ENCODE data around the gene ITGA1.

Gene ITGA1

DNA sequence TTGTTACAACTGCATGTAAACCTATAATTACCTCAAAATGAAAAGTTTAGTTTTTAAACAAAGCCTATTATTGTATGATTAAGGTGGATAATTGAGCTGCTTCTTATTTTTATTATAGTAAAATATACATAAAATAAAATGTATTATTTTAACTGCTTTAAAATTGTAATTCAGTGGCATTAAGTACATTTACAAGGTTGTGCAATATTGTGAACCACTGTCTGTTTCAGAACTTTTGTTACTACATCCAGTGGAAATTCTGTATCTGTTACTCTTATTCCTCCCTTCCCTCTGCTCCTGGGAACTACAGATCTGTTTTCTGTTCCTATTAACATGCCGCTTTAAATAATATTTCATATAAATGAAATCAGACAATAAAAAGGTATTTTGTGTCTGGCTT is 37.1 kb downstream of the ITGA1 start:
- TF ChIP-seq, protein P1, sequence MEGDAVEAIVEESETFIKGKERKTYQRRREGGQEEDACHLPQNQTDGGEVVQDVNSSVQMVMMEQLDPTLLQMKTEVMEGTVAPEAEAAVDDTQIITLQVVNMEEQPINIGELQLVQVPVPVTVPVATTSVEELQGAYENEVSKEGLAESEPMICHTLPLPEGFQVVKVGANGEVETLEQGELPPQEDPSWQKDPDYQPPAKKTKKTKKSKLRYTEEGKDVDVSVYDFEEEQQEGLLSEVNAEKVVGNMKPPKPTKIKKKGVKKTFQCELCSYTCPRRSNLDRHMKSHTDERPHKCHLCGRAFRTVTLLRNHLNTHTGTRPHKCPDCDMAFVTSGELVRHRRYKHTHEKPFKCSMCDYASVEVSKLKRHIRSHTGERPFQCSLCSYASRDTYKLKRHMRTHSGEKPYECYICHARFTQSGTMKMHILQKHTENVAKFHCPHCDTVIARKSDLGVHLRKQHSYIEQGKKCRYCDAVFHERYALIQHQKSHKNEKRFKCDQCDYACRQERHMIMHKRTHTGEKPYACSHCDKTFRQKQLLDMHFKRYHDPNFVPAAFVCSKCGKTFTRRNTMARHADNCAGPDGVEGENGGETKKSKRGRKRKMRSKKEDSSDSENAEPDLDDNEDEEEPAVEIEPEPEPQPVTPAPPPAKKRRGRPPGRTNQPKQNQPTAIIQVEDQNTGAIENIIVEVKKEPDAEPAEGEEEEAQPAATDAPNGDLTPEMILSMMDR (IDR thresholded peaks at IDR 0.05; ENCODE audit: insufficient read depth, low read depth, low read length, missing control alignments) = no peak
- no peak overlapping the region for H3K4me3 ChIP-seq (ENCODE audit: low read depth, low read length)
- DNase-seq (ENCODE audit: low read depth) = no peak

DNA sequence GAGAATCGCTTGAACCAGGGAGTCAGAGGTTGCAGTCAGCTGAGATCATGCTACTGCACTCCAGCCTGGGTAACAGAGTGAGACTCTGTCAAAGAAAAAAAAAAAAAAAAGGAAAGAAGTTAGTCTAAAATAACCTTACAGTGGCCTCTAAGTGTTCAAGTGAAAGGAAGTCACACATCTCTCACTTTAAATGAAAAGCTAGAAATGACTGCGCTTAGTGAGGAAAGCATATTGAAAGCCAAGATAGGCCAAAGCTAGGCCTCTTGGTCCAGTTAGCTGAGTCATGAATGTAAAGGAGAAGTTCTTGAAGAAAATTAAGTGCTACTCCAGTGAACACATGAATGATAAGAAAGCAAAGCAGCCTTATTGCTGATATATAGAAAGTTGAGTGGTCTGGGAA is 38.1 kb downstream of the ITGA1 start:
- DNase-seq (ENCODE audit: low read depth) = peak; percentile 59
- TF ChIP-seq, protein P1 (IDR thresholded peaks at IDR 0.05; ENCODE audit: insufficient read depth, low read depth, low read length, missing control alignments) = no peak
- H3K4me3 ChIP-seq (ENCODE audit: low read depth, low read length) = no peak overlapping the region

DNA sequence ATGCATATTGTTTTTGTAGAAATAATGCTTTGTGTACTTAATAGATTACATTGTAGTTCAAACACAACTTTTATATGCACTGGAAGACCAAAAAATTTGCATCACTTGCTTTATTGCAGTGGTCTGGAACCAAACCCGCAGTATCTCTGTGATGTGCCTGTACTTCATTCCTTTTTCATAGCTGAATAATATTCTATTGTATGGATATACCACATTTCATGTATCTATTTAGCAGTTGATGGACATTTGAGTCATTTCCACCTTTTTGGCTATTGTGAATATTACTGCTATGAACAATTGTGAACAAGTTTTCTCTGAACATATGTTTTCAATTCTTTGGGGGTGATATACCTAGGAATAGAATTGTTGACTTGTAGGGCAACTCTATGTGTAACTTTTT is 40.1 kb downstream of the ITGA1 start:
- TF ChIP-seq, protein P1 (IDR thresholded peaks at IDR 0.05; ENCODE audit: insufficient read depth, low read depth, low read length, missing control alignments) = no peak
- no peak overlapping the region for H3K4me3 ChIP-seq (ENCODE audit: low read depth, low read length)
- DNase-seq (ENCODE audit: low read depth) = no peak

DNA sequence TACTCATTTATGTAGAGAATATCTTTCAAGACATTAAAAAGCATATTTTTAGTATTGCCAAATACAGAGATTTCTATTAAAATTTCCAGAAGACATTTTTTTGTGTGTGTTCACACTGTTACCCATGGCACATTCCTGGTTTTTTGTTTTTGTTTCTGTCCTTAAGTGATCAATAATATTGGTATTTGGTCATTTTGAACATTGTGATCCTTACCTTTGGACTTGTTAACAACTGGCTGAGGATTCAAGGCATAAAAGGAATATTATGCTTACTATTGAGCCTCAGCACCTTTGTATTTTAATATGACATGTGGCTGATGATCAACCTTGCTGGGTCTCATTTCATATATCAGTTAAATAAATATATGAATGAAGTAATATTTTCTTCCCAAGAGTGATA is 41.9 kb downstream of the ITGA1 start:
- no peak overlapping the region for H3K4me3 ChIP-seq (ENCODE audit: low read depth, low read length)
- TF ChIP-seq, protein P1 (IDR thresholded peaks at IDR 0.05; ENCODE audit: insufficient read depth, low read depth, low read length, missing control alignments) = no peak
- DNase-seq (ENCODE audit: low read depth) = no peak

DNA sequence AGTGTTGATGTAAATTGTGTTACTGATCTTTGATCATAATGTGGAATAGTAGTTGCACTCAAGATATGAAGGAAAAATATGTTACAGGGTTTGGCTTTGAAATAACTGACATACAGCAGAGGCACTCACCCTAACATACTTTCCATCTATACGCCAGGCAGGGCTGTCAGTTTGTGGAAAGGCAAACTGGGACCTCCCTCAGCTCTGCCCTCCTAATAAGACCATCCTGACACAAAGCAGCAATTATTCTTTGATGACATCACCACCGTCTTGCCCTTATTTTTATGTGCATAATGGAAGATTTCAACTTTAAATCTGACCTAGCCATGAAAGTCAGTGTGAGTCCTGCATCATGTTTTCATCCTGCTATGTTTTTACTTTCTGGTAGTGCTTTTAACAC is 42.9 kb downstream of the ITGA1 start:
- H3K4me3 ChIP-seq (ENCODE audit: low read depth, low read length) = no peak overlapping the region
- no peak for DNase-seq (ENCODE audit: low read depth)
- TF ChIP-seq, protein P1 (IDR thresholded peaks at IDR 0.05; ENCODE audit: insufficient read depth, low read depth, low read length, missing control alignments) = no peak

DNA sequence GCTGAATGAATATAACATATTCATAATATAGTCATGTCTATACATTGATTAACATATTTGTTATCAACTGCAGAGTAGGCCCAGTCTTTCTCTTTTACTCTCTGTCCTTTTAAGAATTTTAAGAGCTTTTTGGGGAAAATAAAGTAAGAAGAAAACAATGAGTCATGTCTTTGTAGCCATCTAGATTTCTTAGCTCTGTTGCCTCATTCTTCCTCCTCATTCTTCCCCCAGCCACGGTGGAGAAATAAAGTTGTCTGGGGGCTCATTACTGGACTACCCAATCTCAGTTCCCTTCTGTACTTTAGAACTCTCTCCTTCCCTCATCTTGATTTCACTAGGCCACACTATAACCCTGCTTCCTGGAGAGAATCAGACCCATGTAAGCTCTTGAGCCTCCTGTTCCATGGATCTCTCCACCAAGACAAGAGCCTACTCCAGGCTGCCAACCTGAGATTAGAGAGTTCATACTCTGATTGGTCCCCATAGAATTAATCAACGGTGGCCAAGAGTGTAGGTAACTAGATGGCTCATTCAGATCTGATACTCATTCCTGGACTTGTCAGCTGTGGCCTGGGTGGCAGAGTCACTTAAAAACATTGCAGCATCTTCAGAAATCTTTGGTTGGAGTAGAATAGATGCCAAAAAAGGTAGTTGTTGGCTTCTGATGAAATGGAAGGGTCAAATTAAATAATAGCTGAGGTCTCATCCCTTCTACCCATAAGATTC is 44.2 kb downstream of the ITGA1 start:
- no peak for DNase-seq (ENCODE audit: low read depth)
- H3K4me3 ChIP-seq (ENCODE audit: low read depth, low read length) = no peak overlapping the region
- TF ChIP-seq, protein P1 (IDR thresholded peaks at IDR 0.05; ENCODE audit: insufficient read depth, low read depth, low read length, missing control alignments) = no peak

DNA sequence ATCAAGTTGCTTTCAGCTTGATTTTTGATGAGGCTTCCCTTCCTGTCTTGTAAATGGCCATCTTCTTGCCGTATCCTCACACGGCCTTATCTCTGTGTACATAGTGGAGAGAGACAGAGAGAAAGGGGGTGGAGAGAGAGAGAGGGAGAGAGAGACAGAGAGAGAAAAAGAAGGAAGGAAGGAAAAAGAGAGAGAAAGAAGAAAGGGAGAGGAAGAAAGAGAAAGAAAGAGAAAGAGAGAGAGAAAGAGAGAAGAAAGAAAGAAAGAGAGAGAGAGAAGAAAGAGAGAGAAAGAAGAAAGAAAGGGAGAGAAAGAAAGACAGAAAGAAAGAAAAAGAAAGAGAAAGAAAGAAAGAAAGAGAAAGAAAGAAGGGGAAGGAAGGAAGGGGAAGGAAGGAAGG is 46.6 kb downstream of the ITGA1 start:
- TF ChIP-seq, protein P1 (IDR thresholded peaks at IDR 0.05; ENCODE audit: insufficient read depth, low read depth, low read length, missing control alignments) = no peak
- H3K4me3 ChIP-seq (ENCODE audit: low read depth, low read length) = no peak overlapping the region
- DNase-seq (ENCODE audit: low read depth) = no peak
